B cell (primary cell): ENCODE results near the gene ZNF408. TPM values are rescaled to one million over a fixed set of nuclear protein-coding genes. Genes with fewer than 3 reads are reported as not detected.

Experiments used
- ATAC-seq: fragments of 200-7000 bp; cut with Tn5 transposase; one replicate; pipeline ENCODE4 v1.10.0; 2021; ENCODE audit warnings: low read depth, mild to moderate bottlenecking, moderate number of reproducible peaks, moderate library complexity
- CTCF ChIA-PET: fragments of 350-600 bp; sonication (Branson Sonifier 250); formaldehyde crosslinking; loops from one replicate; lab custom pipeline; 2021; ENCODE audit warnings: antibody characterized with exemption, inconsistent platforms; lab: Charles Lee
- POLR2A ChIA-PET: fragments of 350-600 bp; sonication (Branson Sonifier 250); formaldehyde crosslinking; loops from one replicate; lab custom pipeline; 2021; ENCODE audit warnings: antibody characterized with exemption; lab: Charles Lee
- DNase-seq: peaks from one replicate; pipeline ENCODE4 v3.0.0; 2013
- H2AFZ ChIP-seq: 2 replicates; pipeline ENCODE4 v1.6.1; 2012; ENCODE audit warnings: mild to moderate bottlenecking, low read depth, low read length; ENCODE audit not compliant: insufficient read depth, poor library complexity, severe bottlenecking
- H3K27ac ChIP-seq, 2 donors: 1 replicate in 1 of 2; 2 replicates in 1 of 2; pipeline ENCODE4 v1.5.1; 2012 to 2013; ENCODE audit warnings: low read length in 2 of 2, mild to moderate bottlenecking in 2 of 2, moderate library complexity in 1 of 2
- H3K27me3 ChIP-seq, 4 experiments: fragments of 200-600 bp in 1 of 4; sonication (generic) in 1 of 4; replicated peaks in 1 of 4; 1 replicate in 2 of 4; 2 replicates in 2 of 4; pipeline versions ENCODE4 v1.6.1 to v1.7.0; 2013 to 2016; ENCODE audit warnings: low read length in 3 of 4, mild to moderate bottlenecking in 2 of 4, mixed read lengths in 1 of 4, moderate library complexity in 1 of 4; ENCODE audit not compliant: insufficient read depth in 4 of 4, control insufficient read depth in 3 of 4; ENCODE audit errors: control extremely low read depth in 1 of 4
- H3K36me3 ChIP-seq, 2 experiments: replicated peaks in 1 of 2; 1 replicate in 1 of 2; 2 replicates in 1 of 2; pipeline versions ENCODE4 v1.6.1 to v1.7.1; 2013; ENCODE audit warnings: low read length in 1 of 2; ENCODE audit not compliant: insufficient read depth in 2 of 2, control insufficient read depth in 1 of 2; ENCODE audit errors: control extremely low read depth in 1 of 2, extremely low read depth in 1 of 2
- H3K4me1 ChIP-seq, 2 donors: fragments of 200-600 bp in 1 of 2; sonication (generic) in 1 of 2; 1 replicate in 1 of 2; 2 replicates in 1 of 2; pipeline versions ENCODE4 v1.5.1 to v1.6.1; 2013 to 2017; ENCODE audit warnings: low read length in 2 of 2; ENCODE audit not compliant: control insufficient read depth in 2 of 2, insufficient read depth in 2 of 2
- H3K4me2 ChIP-seq: replicated peaks from 2 replicates; pipeline ENCODE3; 2012; ENCODE audit warnings: mild to moderate bottlenecking, low read depth, low read length; ENCODE audit not compliant: poor library complexity, severe bottlenecking
- H3K4me3 ChIP-seq, 5 experiments: fragments of 200-600 bp in 1 of 5; sonication (generic) in 1 of 5; 1 replicate in 3 of 5; 2 replicates in 2 of 5; pipeline versions ENCODE4 v1.5.1 to v1.7.0; 2011 to 2016; ENCODE audit warnings: low read length in 4 of 5, mild to moderate bottlenecking in 4 of 5, low read depth in 2 of 5, control low read depth in 1 of 5, moderate library complexity in 1 of 5; ENCODE audit not compliant: insufficient read depth in 1 of 5; ENCODE audit errors: control extremely low read depth in 1 of 5, extremely low read depth in 1 of 5
- H3K79me2 ChIP-seq: fragments of 200-600 bp; sonication (generic); one replicate; pipeline ENCODE4 v1.6.0; 2016; ENCODE audit warnings: low read length; ENCODE audit not compliant: control insufficient read depth, insufficient read depth
- H3K9ac ChIP-seq: fragments of 200-600 bp; sonication (generic); 2 replicates; pipeline ENCODE4 v1.6.1; 2017; ENCODE audit warnings: mild to moderate bottlenecking, low read length, moderate library complexity
- H3K9me3 ChIP-seq, 3 donors: one replicate each; pipeline versions ENCODE4 v1.6.1 to v1.7.1; 2013; ENCODE audit warnings: low read length in 2 of 3; ENCODE audit not compliant: control insufficient read depth in 2 of 3, insufficient read depth in 1 of 3; ENCODE audit errors: control extremely low read depth in 1 of 3
- H4K20me1 ChIP-seq: 2 replicates; pipeline ENCODE4 v1.6.0; 2012; ENCODE audit warnings: mild to moderate bottlenecking, low read length; ENCODE audit not compliant: insufficient read depth, control insufficient read depth, poor library complexity, severe bottlenecking
- H3K27ac Mint-ChIP-seq: one replicate; pipeline ENCODE4 v1.8.0; 2021; ENCODE audit warnings: mixed read lengths
- H3K27me3 Mint-ChIP-seq: one replicate; pipeline ENCODE4 v1.8.0; 2021; ENCODE audit warnings: mixed read lengths
- H3K4me1 Mint-ChIP-seq: one replicate; pipeline ENCODE4 v1.8.0; 2021; ENCODE audit warnings: mixed read lengths
- H3K4me3 Mint-ChIP-seq: one replicate; pipeline ENCODE4 v1.8.0; 2021; ENCODE audit warnings: mixed read lengths
- H3K9me3 Mint-ChIP-seq: one replicate; pipeline ENCODE4 v1.8.0; 2022; ENCODE audit warnings: mixed read lengths; ENCODE audit not compliant: insufficient read depth
- EZH2 ChIP-seq: IDR thresholded peaks from 2 replicates; pipeline ENCODE4 v1.6.1; 2012; ENCODE audit warnings: borderline replicate concordance, low read depth, mild to moderate bottlenecking, moderate library complexity, low read length; ENCODE audit not compliant: insufficient read depth, poor library complexity, severe bottlenecking
- WGBS: methylation state at CpG from one replicate; pipeline ENCODE4 v1.1.5; 2013; ENCODE audit warnings: missing lambda C conversion rate; ENCODE audit not compliant: insufficient coverage; 5-methylcytosine and 5-hydroxymethylcytosine counted together
- intact Hi-C: fragments of 100-400 bp; cut with micrococcal nuclease; formaldehyde crosslinking; loops from one replicate; pipeline ENCODE4 v1.10.0; 2022
- polyA plus RNA-seq: library from polyadenylated mRNA; depleted of rRNA; stranded (reverse); fragments of >200 nt; gene quantifications from 2 replicates; pipeline ENCODE4 v1.2.3, GENCODE V29; 2012
- total RNA-seq, 2 donors: library from RNA; stranded (reverse); fragments of 120-200 nt in 1 of 2; gene quantifications; 1 replicate in 1 of 2; 2 replicates in 1 of 2; pipeline versions ENCODE4 v1.2.3 to v1.2.4, GENCODE V29; 2013 to 2022
- TF ChIP-seq, protein P1 (sequence below): fragments of 200-600 bp; IDR thresholded peaks from one replicate; pipeline ENCODE4 v1.8.0; 2022; ENCODE audit warnings: antibody characterized with exemption, mild to moderate bottlenecking

Gene ZNF408
- total and polyA plus RNA-seq, 2 donors (not counting 1 experiment from before 2014, with no cell fraction given), result 8.3 to 22.3 TPM

DNA sequence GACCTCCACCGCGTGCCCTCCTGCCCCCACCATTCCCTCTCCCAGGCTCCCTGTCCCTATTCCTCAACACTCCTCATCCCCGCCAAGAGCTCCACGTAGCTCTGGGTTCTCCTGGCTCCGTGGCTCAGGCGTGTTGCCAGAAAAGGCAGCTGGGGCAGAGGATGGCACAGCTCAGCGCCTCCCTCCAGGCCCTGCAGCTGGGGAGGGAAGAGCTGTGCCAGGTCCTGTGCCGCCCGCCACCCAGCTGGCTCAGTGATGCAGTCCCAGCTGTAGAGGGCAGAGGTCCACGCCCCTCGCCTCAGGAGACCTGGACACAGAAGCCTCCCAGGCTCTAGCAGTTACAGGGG lies 4.6 kb upstream of the ZNF408 start:
- no peak overlapping the region for H3K4me3 Mint-ChIP-seq
- H3K36me3 ChIP-seq, result peaks cover 5 to 45% of the 10 kb centered on the region in 2 experiments
- peaks cover 87% of the 10 kb centered on the region for H3K79me2 ChIP-seq
- peak overlapping the region; percentile 59 for H3K27ac Mint-ChIP-seq
- TF ChIP-seq, protein P1, sequence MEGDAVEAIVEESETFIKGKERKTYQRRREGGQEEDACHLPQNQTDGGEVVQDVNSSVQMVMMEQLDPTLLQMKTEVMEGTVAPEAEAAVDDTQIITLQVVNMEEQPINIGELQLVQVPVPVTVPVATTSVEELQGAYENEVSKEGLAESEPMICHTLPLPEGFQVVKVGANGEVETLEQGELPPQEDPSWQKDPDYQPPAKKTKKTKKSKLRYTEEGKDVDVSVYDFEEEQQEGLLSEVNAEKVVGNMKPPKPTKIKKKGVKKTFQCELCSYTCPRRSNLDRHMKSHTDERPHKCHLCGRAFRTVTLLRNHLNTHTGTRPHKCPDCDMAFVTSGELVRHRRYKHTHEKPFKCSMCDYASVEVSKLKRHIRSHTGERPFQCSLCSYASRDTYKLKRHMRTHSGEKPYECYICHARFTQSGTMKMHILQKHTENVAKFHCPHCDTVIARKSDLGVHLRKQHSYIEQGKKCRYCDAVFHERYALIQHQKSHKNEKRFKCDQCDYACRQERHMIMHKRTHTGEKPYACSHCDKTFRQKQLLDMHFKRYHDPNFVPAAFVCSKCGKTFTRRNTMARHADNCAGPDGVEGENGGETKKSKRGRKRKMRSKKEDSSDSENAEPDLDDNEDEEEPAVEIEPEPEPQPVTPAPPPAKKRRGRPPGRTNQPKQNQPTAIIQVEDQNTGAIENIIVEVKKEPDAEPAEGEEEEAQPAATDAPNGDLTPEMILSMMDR, result no peak
- no peak for TF ChIP-seq EZH2
- H2AFZ ChIP-seq, result no peak overlapping the region
- no peak overlapping the region for H3K4me3 ChIP-seq
- peaks cover 62% of the 10 kb centered on the region for H4K20me1 ChIP-seq
- no peaks in the 10 kb centered on the region for H3K9me3 ChIP-seq
- H3K9me3 Mint-ChIP-seq, result no peaks in the 10 kb centered on the region
- WGBS, result 95% methylated on average over 8 of the region's 11 CpGs
- H3K9ac ChIP-seq, result no peak overlapping the region
- no peak overlapping the region for H3K27ac ChIP-seq
- peaks cover 18 to 24% of the 10 kb centered on the region in 2 donors for H3K4me1 ChIP-seq
- H3K27me3 ChIP-seq, result no peaks in the 10 kb centered on the region
- no peak overlapping the region for H3K4me2 ChIP-seq
- intact Hi-C loops, result no loop called here
- CTCF ChIA-PET, result no interaction called here
- POLR2A ChIA-PET, result no interaction called here
- H3K4me1 Mint-ChIP-seq, result peaks cover 29% of the 10 kb centered on the region
- ATAC-seq (no peak), DNase-seq (no peak)
- H3K27me3 Mint-ChIP-seq, result no peaks in the 10 kb centered on the region

DNA sequence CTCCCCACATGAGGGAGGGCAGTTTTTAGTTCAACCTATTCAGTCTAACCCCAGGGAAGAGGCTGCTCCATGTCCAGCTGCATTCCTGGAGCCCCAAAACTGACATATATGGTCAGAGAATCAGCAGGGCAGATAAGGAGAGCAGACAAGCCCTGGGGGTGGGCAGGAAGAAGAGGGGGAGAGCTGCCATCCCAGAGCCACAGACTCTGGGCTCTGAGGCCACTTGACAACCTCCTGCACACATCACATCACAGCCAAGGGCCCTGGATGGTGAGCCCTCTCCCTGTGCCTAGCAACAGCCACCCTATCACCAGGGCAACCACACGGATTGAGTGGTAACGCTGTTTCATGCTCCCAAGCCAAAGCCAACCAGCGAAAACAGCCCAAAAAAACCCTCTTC lies 3.5 kb upstream of the ZNF408 start:
- Histone ChIP-seq H2AFZ (no peak overlapping the region), H3K9me3 (no peaks in the 10 kb centered on the region), H3K9ac (no peak overlapping the region), H4K20me1 (peaks cover 62% of the 10 kb centered on the region), H3K4me1 (peaks cover 26 to 32% of the 10 kb centered on the region in 2 donors), H3K36me3 (peaks cover 5 to 38% of the 10 kb centered on the region in 2 experiments), H3K4me3 (no peak overlapping the region), H3K27me3 (no peaks in the 10 kb centered on the region), H3K79me2 (peaks cover 88% of the 10 kb centered on the region), H3K4me2 (no peak overlapping the region), H3K27ac (no peak overlapping the region)
- no peak for ATAC-seq
- intact Hi-C loops, result no loop called here
- 96% methylated on average over 3 of the region's 3 CpGs for WGBS
- Mint-ChIP-seq H3K4me3 (no peak overlapping the region), H3K4me1 (peaks cover 38% of the 10 kb centered on the region), H3K9me3 (no peaks in the 10 kb centered on the region), H3K27ac (no peak overlapping the region), H3K27me3 (no peaks in the 10 kb centered on the region)
- no peak for DNase-seq
- ChIA-PET POLR2A (no interaction called here), CTCF (no interaction called here)
- TF ChIP-seq, protein P1, result no peak
- no peak for TF ChIP-seq EZH2
